Measurements from ENCODE around the gene RAB3IL1.
A peak's percentile ranks its signal among the peaks of the same experiment; 100 is the strongest.

The RAB3IL1 gene

DNA sequence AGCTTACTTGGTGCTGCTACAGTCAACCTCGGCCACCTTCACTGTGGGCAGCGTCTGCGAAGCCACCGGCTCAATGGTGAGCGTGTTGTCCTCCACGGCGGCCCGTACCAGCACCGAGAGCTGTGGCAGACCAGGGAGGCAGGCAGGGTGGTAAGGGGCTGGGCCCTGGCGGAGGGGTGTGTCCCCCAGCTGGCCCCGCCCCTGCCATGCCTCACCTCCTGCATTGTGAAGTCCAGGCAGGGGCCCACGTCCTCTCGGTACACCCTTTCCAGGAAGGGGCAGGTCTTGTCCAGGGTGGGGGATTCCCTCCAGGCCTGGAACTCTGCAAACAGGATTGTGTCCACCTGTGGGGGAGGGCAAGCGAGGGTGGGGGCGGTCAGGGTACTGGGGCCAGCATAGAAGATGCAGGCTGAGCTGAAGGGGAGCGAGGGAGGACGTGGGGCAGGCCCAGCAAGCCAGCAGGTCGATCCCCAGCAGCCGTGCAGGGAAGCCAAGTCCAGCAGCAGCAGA lies 12.8 kb downstream of the RAB3IL1 start:
- no peak for DNase-seq (ENCODE audit: low read depth)

DNA sequence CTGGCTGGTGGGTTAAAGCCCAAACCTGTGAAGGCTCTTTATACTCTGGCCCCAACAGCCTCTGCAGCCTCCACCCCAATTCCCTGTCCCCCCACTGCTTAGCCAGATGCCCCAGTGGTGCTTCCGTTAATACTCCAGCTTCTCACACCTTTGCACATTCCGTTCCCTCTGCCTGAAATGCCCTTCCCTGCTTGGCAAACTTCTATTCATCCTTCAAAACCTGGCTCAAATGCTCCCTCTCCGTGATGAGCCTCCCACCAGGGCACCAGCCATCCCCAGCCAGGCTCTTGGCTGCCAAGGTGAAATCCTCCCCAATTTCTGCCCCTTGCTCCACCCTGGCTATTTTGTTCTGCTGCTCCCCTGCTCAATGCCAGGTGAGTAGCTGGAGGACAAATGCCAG lies 13.5 kb downstream of the RAB3IL1 start:
- no peak for DNase-seq (ENCODE audit: low read depth)

DNA sequence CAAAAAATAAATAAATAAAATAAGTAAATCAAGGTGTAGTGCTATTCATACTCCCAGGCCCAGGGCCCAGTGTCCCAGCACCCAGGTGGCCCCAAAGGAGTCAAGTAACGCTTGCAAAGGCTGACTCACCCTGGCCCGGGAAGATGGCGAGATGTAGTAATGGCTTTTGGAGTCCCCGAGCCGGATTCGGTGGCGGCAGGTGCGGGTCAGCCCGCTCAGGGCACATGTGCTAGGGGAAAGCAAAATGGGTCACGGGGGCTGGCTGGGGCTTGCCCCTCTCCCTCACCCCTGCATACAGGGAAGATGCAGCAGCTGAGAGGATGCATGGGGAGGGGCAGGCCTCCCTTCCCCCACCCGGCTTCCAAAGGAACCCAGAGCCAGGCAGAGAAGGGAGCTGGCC lies 15.1 kb downstream of the RAB3IL1 start:
- DNase-seq (ENCODE audit: low read depth): no peak

DNA sequence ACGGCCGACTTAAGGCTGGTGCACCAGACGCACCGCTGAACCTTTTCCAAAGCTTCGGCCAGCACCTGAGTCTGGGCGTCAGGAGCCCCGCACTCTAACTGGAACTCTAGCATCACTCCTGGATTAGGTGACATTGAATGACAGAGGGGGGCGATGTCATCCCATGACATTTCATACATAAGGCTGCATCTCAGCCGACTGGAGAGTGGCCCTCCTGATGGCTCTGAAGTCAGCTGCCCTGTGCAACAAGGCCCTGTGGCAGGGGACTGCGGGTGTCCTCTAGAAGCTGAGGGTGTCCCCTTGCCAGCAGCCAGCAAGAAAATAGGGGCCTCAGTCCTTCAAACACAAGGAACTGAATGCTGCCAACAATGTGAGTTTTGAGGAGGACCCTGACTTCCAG lies 16.0 kb downstream of the RAB3IL1 start:
- DNase-seq (ENCODE audit: low read depth): no peak

DNA sequence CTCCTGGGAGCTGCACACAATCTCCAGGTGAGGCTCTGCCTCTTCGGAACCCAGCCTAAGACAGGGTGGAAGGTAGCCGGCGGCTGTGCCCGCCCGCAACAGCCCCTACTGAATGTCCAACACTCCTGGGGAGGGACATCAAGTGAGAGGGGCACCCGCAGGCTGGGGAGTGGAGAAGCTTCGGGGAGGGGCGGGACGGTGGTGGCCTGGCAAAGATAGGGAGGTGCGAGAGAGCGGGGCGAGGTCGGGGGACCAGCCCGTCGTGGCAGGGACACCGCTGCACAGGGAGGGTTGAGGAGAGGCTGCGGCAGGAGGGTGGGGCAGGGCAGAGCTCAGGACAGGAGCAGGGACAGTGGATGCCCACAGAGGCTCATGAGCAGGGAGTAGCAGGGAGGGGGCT lies 17.1 kb downstream of the RAB3IL1 start:
- DNase-seq (ENCODE audit: low read depth): no peak

DNA sequence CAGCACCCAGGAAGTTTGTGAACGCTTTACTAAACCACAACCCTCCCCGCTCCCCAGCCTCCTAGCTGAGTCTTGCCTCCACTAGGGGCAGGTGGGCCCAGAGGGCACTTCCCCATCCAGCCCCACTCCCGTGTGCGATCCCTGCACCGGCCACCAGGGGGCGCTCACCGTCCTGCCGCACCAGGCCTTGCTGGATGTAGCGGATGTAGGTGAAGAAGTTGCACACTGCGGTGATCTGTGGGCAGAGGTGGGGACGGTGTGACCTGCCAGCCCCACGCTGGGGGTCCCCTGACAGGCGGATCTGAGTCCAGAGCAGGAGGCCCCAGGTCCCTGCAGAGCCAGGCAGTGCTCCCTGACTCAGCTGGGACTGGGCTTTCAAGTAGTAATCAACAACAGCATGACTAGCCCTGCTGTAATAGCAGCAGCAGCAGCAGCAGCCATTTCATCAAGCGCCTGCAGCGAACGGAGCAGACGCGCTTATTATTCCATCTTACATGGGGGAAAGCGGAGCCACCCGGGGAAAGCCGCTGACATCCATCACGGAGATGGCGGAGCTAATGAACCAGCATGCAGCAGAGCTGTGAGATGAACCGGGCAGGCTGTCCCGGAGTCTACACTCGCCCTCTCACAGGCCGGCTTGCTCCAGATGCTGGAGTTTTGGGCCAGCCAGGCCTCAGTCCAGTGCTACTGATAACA lies 18.1 kb downstream of the RAB3IL1 start:
- no peak for DNase-seq (ENCODE audit: low read depth)

DNA sequence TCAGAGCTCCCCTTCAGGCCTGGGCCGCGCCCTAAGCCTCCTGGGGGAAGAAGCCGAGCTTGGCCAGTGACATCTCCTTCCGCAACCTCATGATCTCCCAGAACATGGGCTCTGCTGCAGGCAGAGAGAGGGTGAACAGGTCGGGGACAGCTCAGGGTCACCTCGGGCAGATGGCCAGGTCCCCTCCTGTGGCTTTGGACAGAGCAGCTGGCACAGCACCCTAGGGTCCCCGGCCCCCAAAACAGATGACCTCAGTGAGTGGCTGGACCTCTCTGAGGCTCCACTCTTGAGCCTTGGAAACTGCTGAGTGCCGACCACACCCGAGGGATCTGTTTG lies 19.2 kb downstream of the RAB3IL1 start:
- no peak for DNase-seq (ENCODE audit: low read depth)

DNA sequence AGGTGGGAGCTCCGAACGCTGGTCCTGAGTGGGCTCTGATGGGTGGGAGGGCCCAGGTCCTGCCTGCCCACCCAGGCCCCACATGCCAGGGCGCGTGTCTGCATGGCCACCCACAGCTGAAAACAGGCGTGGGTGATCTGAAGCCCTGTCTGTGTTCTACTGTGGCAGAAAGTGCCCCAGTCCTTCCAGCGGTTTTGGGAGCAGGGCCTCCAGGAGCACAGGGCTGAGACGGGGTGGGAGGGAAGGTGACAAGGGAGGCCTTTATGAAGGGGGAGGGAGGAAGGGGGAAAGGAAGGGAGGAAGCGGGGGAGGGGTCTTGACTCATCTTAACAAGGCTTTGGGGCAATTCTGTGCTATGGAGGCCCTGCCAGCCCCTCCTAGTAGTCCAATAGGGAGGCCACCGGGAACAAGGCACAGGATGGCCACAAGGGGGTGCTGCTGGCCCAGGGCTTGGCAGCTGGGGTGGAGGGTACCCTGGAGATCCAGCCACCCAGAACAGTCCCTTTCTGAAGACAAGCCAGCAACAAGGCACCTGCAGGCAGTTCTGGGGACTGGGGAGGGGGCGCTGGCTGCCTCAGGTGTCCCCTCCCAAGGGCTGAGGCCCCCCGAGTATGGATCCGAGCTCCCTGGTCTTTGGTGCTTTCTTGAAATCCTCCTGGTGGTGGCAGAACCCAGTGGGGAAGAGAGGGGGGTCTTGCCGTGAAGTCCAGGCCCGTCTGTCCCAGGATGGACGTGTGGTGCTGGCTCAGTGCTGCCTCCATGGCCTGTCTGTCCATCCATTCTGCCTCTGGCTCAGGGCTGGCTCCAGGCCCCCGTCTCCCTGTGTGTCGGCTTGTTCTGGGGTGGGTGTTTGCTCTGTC lies 19.7 kb downstream of the RAB3IL1 start:
- no peak for DNase-seq (ENCODE audit: low read depth)

DNA sequence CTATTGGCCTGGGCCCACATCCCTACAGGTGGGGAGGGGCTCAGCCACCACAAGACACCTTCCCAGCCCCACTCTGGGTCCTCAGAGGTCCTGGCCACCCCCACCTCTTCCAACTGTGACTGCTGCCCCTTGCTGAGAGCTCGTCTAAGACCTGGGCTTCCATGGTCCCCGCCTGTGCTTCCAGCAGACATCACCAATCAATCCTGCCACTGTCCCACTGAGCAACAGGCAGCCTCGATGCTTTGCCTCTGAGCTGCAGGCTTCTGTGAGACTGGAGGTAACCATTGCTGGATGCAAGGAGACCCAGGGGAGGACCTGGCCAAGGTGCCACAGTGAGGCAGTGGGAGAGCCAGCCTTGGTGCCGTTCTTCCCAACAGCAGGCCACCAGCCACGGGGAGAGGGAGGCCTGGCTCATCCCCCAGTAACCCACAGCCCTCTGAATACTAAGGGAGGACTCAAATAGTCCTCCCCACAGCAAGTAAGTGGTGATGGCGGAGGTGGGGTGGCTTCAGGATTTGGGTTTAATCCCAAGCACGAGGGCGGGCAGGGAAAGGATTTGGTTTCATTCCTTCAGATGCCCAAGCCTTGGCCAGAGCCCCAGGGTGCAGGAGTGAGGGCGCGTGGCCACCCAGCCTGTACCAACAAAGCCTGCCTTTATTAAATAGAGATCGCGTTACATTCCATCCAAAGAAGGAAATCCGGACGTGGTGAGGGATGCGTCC lies 20.5 kb downstream of the RAB3IL1 start:
- DNase-seq (ENCODE audit: low read depth): no peak

DNA sequence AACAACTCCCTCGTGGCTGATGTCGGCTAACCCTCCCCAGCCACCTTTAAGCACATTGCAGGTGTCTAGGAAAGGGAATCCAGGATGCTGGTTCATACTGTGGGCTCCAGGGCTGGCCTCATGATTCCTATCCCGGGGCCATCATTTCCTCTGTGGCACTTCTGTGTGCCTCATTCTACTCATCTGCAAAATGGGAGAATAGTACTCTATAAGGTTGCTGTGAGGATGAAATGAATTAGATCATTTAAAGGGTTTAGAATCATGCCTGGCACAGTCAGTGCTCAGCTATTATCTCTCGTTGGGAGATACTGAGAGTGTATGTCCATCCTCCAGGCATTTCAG lies 21.7 kb downstream of the RAB3IL1 start:
- no peak for DNase-seq (ENCODE audit: low read depth)

DNA sequence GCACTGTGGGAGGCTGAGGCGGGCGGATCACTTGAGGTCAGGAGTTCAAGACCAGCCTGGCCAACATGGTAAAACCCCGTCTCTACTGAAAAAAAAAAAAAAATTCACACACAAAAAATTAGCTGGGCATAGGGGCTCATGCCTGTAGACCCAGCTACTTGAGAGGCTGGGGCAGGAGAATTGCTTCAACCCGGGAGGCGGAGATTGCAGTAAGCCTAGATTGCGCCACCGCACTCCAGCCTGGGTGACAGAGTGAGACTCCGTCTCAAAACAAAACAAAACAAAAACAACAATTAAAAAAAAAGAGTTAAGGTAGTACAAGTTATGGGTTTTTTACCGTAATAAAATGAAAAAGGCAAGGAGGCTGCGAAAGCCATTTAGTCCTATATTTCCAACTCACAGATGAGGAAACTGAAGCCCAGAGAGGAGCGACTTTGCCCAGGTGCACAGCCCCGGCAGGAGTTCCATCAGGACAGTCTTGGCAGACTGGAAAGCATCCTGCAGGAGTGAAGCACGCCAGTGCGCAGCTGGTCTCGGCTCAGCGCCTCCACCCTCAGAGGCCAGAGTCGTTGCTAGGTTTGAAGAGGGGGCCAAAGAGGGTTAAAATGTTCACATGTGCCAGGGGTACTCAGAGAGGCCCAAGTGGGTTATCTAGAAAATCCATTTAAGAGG lies 22.2 kb downstream of the RAB3IL1 start:
- no peak for DNase-seq (ENCODE audit: low read depth)

DNA sequence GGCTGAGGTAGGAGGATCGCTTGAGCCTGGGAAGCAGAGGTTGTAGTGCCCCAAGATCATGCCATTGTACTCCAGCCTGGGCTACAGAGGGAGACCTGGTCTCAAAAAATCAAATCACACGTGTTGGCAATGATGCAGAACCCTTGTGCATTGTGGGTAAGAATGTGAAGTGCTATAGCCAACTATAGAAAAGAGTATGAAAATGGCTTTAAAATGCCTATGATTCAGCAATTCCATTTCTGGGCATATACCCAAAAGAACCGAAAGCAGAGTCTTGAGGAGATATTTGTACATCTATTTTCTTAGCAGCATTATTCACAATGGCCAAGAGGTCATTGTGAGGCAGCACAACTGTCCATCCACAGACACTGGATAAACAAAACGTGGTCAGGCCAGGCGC lies 23.4 kb downstream of the RAB3IL1 start:
- DNase-seq (ENCODE audit: low read depth): peak; percentile 63

DNA sequence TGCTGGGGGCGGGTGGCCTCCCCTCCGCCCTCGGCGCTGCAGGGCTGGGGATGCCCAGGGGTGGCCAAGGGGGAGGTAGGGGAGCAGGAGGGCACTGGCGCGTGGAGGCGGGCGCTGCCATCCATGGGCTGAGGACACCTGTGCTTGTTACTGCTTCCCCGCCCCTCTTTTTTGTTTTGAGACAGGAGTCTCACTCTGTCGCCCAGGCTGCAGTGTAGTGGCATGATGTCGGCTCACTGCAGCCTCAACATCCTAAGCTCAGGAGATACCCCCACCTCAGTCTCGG lies 25.3 kb downstream of the RAB3IL1 start:
- no peak for DNase-seq (ENCODE audit: low read depth)

DNA sequence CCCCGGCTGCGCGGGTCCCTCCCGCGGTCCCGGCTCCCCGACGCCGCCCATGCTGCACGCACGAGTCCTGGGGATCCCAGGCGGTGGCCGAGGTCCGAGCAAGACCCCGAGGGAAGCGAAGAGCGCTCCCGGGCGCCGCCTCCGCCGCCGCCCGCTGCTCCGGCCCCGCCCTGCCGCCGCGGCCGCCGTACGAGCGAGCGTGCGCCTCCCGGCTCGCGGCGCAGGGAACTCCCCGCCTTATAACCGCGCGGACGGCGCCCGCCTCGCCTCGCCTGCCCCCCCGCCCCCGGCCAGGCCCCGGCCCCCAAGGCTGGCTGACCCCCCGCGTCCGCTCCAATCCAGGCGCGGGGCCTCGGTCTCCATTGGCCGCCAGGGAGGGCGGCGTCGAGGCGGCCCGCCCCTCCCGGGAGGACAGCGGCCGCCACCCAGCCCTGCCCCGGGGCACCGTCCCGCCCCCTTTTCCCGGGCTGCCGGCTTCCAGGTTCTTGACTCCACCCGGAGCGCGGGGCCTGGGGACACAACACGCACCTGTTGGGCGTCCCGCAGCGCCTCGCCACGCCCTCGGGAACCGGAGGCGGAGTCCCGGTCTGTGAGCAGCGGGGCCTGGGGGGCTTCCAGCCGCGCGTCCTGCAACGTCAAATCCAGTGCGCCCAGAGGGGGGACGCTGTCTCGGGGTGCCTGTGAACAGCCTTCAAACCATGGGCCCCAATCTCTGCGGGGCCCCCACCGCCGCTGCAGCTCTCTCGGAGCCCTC lies 25.9 kb downstream of the RAB3IL1 start, which contains the start of gene FADS3:
TSS of gene FADS3 (minus strand) at position 215 of the 754 bp plus-strand sequence. CDS start at position 51, 164 bp downstream.
- no peak for DNase-seq (ENCODE audit: low read depth)

DNA sequence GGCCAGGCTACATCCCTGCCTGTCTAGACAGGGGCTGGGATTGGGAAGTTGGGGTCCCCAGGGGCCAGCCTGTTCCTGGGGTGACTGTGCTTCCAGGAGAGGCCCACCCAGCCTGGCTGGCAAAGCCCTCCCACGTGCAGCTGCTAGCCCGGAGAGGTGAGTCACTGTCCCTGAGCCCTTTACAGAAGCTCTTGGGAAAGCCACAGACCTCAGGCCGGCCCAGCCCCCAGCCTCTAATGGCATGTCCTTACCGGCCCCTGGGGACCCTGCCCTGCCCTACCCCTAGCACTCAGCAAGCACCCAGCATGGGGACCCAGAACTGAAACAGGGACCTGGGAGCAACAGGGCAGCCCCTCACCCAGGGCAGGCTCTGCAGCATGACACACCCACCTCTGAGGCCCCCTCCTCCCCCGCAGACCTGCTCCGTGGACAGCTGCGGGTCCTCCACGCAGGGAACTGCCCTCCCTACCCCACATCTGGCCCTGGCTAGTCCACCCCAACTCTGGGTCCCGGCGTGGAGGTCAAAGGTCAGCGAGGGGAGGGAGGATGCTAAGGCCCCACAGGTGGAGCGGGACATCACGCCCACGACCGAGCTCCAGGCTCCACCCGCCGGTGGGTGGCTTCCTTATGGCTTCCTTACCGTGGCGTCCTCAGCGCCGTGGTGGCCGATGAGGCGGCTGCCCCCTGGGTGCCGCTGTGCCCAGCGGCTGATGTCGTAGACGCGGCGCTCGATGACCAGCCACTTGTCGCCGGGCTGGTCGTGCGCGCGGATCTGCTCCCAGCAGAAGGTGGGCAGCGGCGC lies 26.6 kb downstream of the RAB3IL1 start:
- peak; percentile 27 for DNase-seq (ENCODE audit: low read depth)

DNA sequence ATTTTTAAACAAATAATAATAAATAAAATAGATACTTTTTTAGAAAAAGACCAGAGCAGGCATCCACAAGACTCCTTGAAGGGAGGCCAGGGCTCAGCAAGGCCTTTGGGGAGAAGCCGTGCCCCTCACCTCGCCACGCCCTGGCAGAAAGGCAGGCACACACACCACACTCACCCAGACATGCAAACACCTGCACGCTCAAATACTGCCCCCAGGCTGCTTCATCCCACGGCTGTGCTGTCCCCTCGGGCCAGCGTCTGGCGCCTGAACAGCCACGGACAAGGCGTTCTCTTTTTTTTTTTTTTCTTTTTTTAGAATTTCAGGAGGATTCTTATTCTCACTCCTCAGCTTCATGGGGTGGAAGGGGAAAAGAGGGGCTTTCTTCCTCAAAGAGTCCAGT lies 27.5 kb downstream of the RAB3IL1 start:
- DNase-seq (ENCODE audit: low read depth): no peak

DNA sequence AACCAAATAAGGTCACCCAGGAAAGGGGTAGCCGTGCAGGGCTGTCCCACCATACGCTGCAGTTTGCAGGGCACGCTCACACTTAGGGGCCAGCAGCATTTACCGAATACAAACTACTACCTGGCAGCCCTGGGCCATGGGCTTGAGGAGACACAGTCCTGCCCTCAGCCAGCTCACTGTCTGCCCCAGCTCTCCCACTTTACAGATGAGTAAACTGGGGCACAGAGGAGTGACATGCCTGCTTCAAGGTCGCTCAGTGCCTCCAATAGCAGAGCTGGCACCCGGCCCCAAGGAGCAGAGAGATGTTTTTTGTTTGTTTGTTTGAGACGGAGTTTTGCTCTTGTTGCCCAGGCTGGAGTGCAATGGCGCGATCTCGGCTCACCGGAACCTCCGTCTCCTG lies 28.8 kb downstream of the RAB3IL1 start:
- no peak for DNase-seq (ENCODE audit: low read depth)

DNA sequence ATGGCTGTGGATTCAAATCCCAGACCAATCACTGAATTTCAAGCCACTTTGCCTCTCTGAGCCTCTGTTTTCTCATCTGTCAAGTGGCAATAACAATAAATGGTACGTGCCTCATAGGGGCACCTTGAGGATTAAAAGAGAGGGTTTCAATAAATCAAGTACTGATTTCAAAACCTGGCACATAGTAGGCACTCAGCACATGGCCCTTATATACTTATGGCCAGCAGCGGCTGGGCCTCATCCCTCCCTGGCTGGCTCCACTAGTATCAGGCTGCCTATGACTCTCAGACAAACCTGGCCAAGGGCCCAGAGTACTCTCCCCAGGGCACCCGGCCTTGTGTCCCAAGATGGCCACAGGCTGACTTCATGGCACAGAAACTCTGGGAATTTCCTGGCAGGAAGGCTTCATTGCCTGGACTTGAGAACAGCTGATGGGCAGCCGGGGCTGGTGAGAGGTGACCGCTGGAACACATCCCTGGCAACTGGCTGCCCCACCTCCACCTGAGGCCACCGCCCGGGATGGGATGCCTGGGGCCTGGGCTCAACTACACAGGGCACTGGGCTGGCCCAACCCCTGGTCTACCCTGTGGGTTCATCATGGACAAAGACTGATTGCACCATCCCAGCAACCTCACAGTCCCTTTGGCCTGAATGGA lies 29.4 kb downstream of the RAB3IL1 start:
- peak; percentile 70 for DNase-seq (ENCODE audit: low read depth)

DNA sequence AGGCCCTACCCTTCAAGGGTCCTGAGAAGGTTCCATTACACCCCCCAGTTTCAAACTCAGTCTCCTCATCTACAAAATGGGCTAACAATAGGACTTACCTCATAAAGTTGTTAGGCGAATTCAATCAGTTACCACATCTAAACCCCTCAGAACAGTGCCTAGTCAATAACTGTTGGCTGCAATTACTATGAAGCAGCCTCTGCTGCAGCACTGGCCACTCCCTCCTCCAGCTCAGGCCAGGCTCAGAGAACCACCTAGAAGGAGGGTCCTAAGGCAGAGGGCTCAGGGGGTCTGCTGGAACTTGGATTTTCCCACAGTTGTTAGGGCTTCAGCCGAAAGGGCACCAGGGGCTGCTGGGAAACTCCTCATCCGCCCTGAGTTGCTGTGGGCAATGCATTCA lies 30.7 kb downstream of the RAB3IL1 start:
- no peak for DNase-seq (ENCODE audit: low read depth)

DNA sequence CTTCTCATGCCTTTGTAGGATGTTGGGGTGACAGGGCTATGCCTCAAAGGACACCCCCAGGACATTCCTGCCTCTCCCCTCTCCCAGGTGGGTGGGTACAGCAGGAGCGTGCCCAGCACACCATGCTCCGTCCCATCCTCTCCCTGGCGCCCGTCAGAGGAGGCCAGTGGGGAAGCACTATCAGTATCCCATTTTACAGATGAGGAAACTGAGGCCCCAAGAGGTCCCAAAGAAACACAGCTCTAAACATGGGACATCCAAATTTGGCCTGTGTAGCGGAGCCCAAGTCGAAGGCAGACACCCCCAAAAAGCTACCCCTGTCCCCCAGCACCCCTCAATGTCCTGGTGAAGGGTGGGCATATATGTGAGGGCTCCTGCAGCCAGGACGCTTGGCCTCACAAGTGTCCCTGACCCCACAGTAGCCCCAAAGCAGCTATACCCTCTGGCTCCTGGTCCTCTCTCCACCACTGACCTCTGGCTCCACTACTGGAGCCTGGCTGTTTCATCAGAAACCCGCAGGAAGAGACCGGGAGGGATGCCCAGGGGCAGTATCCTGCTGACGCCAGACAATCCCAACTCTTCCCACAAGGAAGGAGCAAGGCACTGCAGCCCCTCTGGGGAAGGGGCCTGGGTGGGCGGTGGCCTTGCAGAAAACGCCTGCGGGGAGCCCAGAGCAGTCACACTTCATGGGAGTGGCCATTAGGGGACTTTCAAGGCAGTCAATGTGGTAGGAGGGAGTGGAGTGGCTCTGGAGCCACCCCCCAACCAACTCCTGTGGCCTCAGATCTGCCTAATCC lies 31.4 kb downstream of the RAB3IL1 start:
- no peak for DNase-seq (ENCODE audit: low read depth)
